GM19468 (cell line): ENCODE results near the gene C10orf95.

ENCODE experiments used
- ATAC-seq: cut with Tn5 transposase; IDR thresholded peaks from one replicate; pipeline ENCODE4 v1.9.1; 2021; ENCODE audit warnings: mild to moderate bottlenecking, moderate library complexity, moderate number of reproducible peaks; ENCODE audit not compliant: unreplicated experiment; ENCODE audit errors: extremely low read depth

The C10orf95 gene

GRCh38 chr10:102436312-102436711 is 15.0 kb downstream of the C10orf95 start:
- no peak for ATAC-seq

- ATAC-seq = no peak
Observed at GRCh38 chr10:102435529-102436233, 15.7 kb downstream of the C10orf95 start.

GRCh38 chr10:102435133-102435497 is 16.2 kb downstream of the C10orf95 start:
- no peak for ATAC-seq

- ATAC-seq = no peak
Observed at GRCh38 chr10:102434394-102435132, 16.8 kb downstream of the C10orf95 start.

GRCh38 chr10:102433619-102434046 is 17.7 kb downstream of the C10orf95 start:
- no peak for ATAC-seq

GRCh38 chr10:102432162-102432950 is 19.0 kb downstream of the C10orf95 start, which contains the start of gene CUEDC2:
TSS of gene CUEDC2 (minus strand) at chr10:102432574. CDS start at chr10:102425188, 7,386 bp downstream.
- peak; percentile 78 for ATAC-seq

- no peak for ATAC-seq
Observed at GRCh38 chr10:102431452-102432124, 19.8 kb downstream of the C10orf95 start.

- no peak for ATAC-seq
Observed at GRCh38 chr10:102429468-102429867, 21.9 kb downstream of the C10orf95 start.

GRCh38 chr10:102426803-102427287 is 24.5 kb downstream of the C10orf95 start:
- ATAC-seq = no peak

- ATAC-seq = no peak
Observed at GRCh38 chr10:102425444-102425843, 25.9 kb downstream of the C10orf95 start.

- ATAC-seq = no peak
Observed at GRCh38 chr10:102424916-102425315, 26.4 kb downstream of the C10orf95 start.

GRCh38 chr10:102424145-102424544 is 27.2 kb downstream of the C10orf95 start:
- ATAC-seq = no peak

GRCh38 chr10:102423372-102423968 is 27.9 kb downstream of the C10orf95 start:
- ATAC-seq = no peak

- ATAC-seq = no peak
Observed at GRCh38 chr10:102422545-102423129, 28.7 kb downstream of the C10orf95 start.

GRCh38 chr10:102421757-102422512 is 29.4 kb downstream of the C10orf95 start:
- ATAC-seq = no peak

GRCh38 chr10:102421507-102421756 is 29.9 kb downstream of the C10orf95 start:
- ATAC-seq = no peak

- ATAC-seq = peak; percentile 28
Observed at GRCh38 chr10:102420714-102421506, 30.4 kb downstream of the C10orf95 start, which contains the start of gene FBXL15. TSS of gene FBXL15 (plus strand) at chr10:102420836. CDS start at chr10:102421130, 294 bp downstream.

- ATAC-seq = no peak
Observed at GRCh38 chr10:102420181-102420713, 31.1 kb downstream of the C10orf95 start.
